Left ventricle myocardium inferior (tissue), 1 donor: ENCODE results near the gene IGDCC3. TPM values are rescaled to one million over a fixed set of nuclear protein-coding genes. Genes with fewer than 3 reads are reported as not detected.

Experiments used
- DNase-seq: peaks from one replicate; pipeline ENCODE4 v3.0.0-alpha.2; 2020
- H3K27ac ChIP-seq: fragments of 200-600 bp; replicated peaks from 2 replicates; pipeline ENCODE4 v1.8.0; 2021
- H3K27me3 ChIP-seq: fragments of 200-600 bp; 2 replicates; pipeline ENCODE4 v1.8.0; 2021; ENCODE audit warnings: low read depth
- H3K36me3 ChIP-seq: fragments of 200-600 bp; 2 replicates; pipeline ENCODE4 v1.8.0; 2021
- H3K4me1 ChIP-seq: fragments of 200-600 bp; 2 replicates; pipeline ENCODE4 v1.8.0; 2021
- H3K4me3 ChIP-seq: fragments of 200-600 bp; 2 replicates; pipeline ENCODE4 v1.8.0; 2021; ENCODE audit warnings: mild to moderate bottlenecking, moderate library complexity
- H3K9me3 ChIP-seq: fragments of 200-600 bp; replicated peaks from 2 replicates; pipeline ENCODE4 v1.8.0; 2021
- CTCF ChIP-seq: fragments of 200-600 bp; IDR thresholded peaks from 2 replicates; pipeline ENCODE4 v1.8.0; 2021; ENCODE audit warnings: antibody characterized with exemption, mild to moderate bottlenecking, borderline replicate concordance
- intact Hi-C: fragments of 100-400 bp; cut with micrococcal nuclease; formaldehyde crosslinking; loops from one replicate; pipeline ENCODE4 v1.11.0; 2022
- total RNA-seq: library from RNA; stranded (reverse); fragmentation: NEBNext Ultra II Directional; extraction: Animal tissue kit (Norgen Biotek cat#: 25700); gene quantifications from one replicate; pipeline ENCODE4 v1.2.1, GENCODE V29; 2021
- donor health status: DM: no; HTN: yes; CAD: no; lungs with severe emphysema.

The IGDCC3 gene
- total RNA-seq, 1 donor from 2014 or later, result 0.16 TPM

- intact Hi-C loops, result no loop called here
- H3K36me3 ChIP-seq, result no peaks in the 10 kb centered on the region
- H3K27ac ChIP-seq, result no peak overlapping the region
- DNase-seq, result no peak
- H3K27me3 ChIP-seq, result no peaks in the 10 kb centered on the region
- H3K4me3 ChIP-seq, result no peak overlapping the region
- no peaks in the 10 kb centered on the region for H3K9me3 ChIP-seq
- TF ChIP-seq CTCF, result no peak
- peaks cover 19% of the 10 kb centered on the region for H3K4me1 ChIP-seq
These were observed 88.4 kb downstream of the IGDCC3 start for GRCh38 chr15:65289261-65289854.

- Histone ChIP-seq H3K27me3 (no peaks in the 10 kb centered on the region), H3K4me1 (peaks cover 29% of the 10 kb centered on the region), H3K4me3 (peak overlapping the region; percentile 92), H3K27ac (peak overlapping the region; percentile 96), H3K36me3 (no peaks in the 10 kb centered on the region), H3K9me3 (no peaks in the 10 kb centered on the region)
- intact Hi-C loops, result no loop called here
- no peak for TF ChIP-seq CTCF
- no peak for DNase-seq
These were observed 90.3 kb downstream of the IGDCC3 start for GRCh38 chr15:65287520-65287855.

GRCh38 chr15:65286704-65287519, 90.9 kb downstream of the IGDCC3 start, which contains the start of gene PARP16:
Gene PARP16 (minus strand): TSS chr15:65286883. CDS start chr15:65286426, 457 bp downstream.
- H3K27me3 ChIP-seq, result no peaks in the 10 kb centered on the region
- no peaks in the 10 kb centered on the region for H3K9me3 ChIP-seq
- intact Hi-C loops, result no loop called here
- H3K36me3 ChIP-seq, result no peaks in the 10 kb centered on the region
- DNase-seq, result peak; percentile 92
- H3K27ac ChIP-seq, result peak within 1 kb of the TSS; percentile 96
- peaks cover 29% of the 10 kb centered on the region for H3K4me1 ChIP-seq
- TF ChIP-seq CTCF, result peak; percentile 74
- H3K4me3 ChIP-seq, result peak within 1 kb of the TSS; percentile 92

GRCh38 chr15:65286069-65286703, 91.6 kb downstream of the IGDCC3 start:
- H3K4me1 ChIP-seq, result peaks cover 29% of the 10 kb centered on the region
- intact Hi-C loops, result no loop called here
- DNase-seq, result no peak
- no peaks in the 10 kb centered on the region for H3K36me3 ChIP-seq
- H3K4me3 ChIP-seq, result peak overlapping the region; percentile 92
- H3K9me3 ChIP-seq, result no peaks in the 10 kb centered on the region
- H3K27me3 ChIP-seq, result no peaks in the 10 kb centered on the region
- H3K27ac ChIP-seq, result peak overlapping the region; percentile 96
- no peak for TF ChIP-seq CTCF

GRCh38 chr15:65285291-65286068, 92.3 kb downstream of the IGDCC3 start:
- Histone ChIP-seq H3K27ac (peak overlapping the region; percentile 96), H3K27me3 (no peaks in the 10 kb centered on the region), H3K36me3 (no peaks in the 10 kb centered on the region), H3K9me3 (no peaks in the 10 kb centered on the region), H3K4me3 (peak overlapping the region; percentile 92), H3K4me1 (peaks cover 29% of the 10 kb centered on the region)
- TF ChIP-seq CTCF, result no peak
- no peak for DNase-seq
- intact Hi-C loops, result no loop called here
